ENCODE data around the gene SERPINB7.

The SERPINB7 gene

DNA sequence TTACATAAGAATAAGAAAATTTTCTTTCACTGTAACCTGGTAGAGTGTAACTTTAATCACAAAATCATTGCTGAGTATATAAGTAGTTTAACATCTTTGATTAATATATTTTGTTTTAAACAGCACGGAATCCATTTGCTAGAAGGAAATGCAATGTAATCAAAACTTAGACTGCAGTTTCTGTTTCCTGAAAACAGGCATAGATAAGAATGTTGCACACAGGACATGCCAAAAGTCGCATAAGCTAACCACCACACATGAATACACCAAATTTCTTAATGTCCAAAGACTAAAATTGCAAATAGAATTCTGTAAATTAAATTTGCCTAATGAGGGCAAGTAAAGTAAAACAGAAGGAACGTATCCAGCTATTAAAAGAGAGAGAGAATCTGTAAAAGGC is 61.2 kb downstream of the SERPINB7 start:
- no peak for DNase-seq (ENCODE audit: extremely low spot score, insufficient read length, low read depth)
- no peak for FAIRE-seq

DNA sequence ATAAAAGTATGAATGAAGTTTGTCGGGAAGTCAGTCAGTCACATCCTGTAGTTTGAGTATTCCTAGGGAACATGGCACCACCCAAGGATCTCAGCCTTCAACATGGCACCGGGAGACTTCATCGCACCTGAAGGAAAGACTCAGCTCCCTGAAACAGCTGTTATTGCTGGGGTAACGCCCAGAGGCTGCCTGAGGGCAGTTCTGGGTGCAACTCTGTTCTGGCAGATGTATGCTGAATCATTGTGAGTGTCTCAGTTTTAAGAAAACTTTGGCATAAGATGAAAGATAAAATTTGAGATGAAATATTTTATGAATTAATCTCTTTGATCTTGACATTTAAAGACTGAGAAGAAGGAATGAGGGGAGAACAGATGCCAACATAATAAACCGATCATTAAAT is 62.4 kb downstream of the SERPINB7 start:
- DNase-seq (ENCODE audit: extremely low spot score, insufficient read length, low read depth): no peak
- no peak for FAIRE-seq

DNA sequence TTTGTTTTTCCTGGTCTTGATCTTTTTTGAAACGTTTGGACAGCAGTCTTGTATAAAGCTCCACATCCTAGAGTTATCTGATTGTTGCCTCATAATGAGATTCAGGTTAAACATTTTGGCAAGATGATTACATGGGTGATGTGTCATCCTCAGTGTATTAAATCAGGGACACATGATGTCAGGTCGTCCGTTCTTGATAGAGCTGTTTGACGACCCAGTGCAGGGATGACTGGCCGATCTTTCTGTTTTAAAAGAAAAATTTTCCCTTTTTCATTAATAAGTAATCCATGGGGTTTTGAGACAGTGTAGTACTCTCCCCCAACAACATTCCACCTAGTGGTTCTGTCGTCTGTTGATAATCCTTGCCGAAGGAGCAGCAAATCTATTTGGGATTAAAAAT is 67.8 kb downstream of the SERPINB7 start:
- FAIRE-seq (no peak), DNase-seq (ENCODE audit: extremely low spot score, insufficient read length, low read depth) (no peak)

DNA sequence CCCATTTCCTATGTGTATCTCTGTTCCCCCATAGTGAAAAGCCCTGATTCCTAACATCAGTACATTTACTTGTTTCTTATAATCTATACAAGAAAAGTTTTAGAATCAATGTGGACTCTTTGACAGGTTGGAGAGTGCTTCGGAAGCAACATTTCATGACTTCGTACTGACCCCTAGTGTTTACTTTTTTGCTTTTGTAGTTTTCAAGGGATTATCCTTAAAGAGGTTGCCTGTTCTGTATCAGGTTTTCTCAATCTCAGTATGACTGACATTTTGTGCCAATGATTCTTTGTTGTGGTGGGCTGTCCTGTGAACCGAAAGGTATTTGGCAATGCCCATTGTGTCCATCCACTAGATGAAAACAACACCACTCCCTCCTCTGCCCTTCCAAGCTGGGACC is 69.0 kb downstream of the SERPINB7 start:
- FAIRE-seq (peak; percentile 78), DNase-seq (ENCODE audit: extremely low spot score, insufficient read length, low read depth) (no peak)

DNA sequence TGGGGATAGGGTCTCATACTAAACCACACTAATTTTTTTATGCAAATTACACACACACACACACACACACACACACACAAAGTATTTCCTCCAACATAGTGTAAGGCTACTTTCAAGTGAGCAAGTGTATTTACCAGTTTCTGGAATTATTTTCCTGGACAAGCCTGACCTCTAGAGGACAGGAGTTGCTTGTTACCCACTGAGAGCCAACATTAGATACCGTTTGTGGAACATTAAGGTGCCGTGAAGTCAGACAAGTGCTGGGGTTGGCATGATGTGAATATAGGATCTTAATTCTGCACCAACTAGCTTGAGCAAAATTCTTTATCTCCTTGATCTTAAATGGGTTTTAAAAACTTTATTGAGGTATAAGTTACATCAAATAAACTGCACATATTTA is 72.9 kb downstream of the SERPINB7 start:
- FAIRE-seq (peak; percentile 79), DNase-seq (ENCODE audit: extremely low spot score, insufficient read length, low read depth) (no peak)

DNA sequence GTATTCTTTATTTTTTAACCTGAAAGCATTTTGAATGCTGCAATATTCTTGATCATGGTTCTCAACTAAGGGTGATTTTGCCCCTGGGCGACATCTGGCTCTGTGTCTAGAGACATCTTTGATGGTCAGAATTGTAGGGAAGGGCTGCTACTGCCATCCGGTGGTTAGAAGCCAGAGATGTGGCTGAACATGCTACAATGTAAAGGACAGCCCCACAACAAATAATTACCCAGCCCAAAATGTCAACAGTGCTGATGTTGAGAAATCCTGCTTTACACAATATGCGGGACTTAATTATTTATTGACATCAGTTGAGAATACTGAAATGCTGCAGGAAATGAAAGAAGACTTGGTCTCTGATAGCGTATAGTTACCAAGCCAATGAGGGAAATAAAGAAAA is 74.8 kb downstream of the SERPINB7 start:
- FAIRE-seq (peak; percentile 81), DNase-seq (ENCODE audit: extremely low spot score, insufficient read length, low read depth) (no peak)

DNA sequence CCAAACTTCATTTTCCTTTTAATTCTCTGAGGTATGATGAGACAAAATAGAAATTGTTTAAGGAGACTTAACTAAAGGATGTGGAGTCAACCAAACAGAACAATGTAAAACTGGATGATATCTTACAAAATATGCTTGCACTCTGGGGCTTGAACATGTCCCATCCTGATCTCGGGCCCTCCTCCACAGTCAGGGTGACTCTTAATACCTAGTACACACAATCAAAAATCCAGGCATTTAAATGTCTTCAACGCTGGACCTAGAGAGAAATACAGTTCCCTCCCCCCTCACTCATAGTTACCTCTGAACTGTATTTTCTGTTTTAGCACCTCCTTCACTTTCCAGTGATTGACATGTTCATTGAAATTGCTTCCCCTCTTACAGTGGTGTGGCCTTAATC is 75.4 kb downstream of the SERPINB7 start:
- FAIRE-seq: no peak

More for the DNA sequence above, 75.4 kb downstream of the SERPINB7 start:
- no peak for DNase-seq (ENCODE audit: extremely low spot score, insufficient read length, low read depth)

All from GM18507 (cell line).